ENCODE data around the gene GNPTG. TPM values are rescaled to one million over a fixed set of nuclear protein-coding genes. Genes with fewer than 3 reads are reported as not detected.

Gene GNPTG
- total RNA-seq, 1 experiment from 2014 or later: 40.6 TPM

DNA sequence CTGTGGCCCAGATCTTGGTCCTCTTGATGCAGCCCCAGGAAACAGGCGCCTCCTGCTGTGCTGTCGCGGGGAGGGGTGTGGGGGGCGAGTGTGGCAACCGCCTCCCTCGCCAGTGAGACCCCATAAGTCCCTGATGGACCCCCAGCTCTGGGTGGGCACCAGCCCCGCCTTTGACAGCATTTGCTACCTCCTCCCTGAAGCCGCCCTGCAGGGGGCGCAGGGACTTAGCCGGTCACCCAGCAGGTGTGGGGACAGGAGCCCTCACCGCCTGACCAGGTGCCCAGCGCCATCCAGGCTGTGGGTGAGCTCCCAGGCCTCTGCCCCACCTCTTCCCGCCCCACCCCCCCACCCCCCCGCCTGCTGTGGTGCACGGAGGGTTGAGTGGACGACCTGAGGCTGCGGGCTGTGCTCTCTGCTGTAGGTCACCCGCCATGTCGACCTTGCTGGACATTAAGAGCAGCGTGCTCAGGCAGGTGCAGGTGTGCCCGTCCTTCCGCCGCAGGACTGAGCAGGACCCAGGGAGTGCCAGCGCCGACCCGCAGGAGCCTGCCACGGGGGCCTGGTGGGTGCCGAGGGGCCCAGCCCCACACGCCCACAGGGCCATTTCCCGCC is 13.5 kb upstream of the GNPTG start:
- Histone ChIP-seq H3K4me2 (no peak overlapping the region), H3K27me3 (ENCODE audit: insufficient read depth, low read depth) (no peaks in the 10 kb centered on the region), H3K79me2 (ENCODE audit: low read depth) (no peaks in the 10 kb centered on the region), H4K20me1 (ENCODE audit: insufficient read depth) (no peaks in the 10 kb centered on the region), H3K4me1 (replicated peaks; ENCODE audit: insufficient read depth) (0 out of 2 replicates have a peak, but pooled peaks cover 5% of the 10 kb centered on the region), H3K9me2 (ENCODE audit: insufficient read depth) (no peaks in the 10 kb centered on the region), H3K4me3 (no peak overlapping the region), H3K9me3 (ENCODE audit: insufficient read depth, low read depth) (no peaks in the 10 kb centered on the region), H3K27ac (no peak overlapping the region), H3F3A (ENCODE audit: insufficient read depth, low read depth) (no peaks in the 10 kb centered on the region), H3K36me3 (ENCODE audit: low read depth) (no peaks in the 10 kb centered on the region), H2AFZ (no peak overlapping the region)
- BruUV-seq (replicated peaks): no TSS peak
- peak in 1 of 2 experiments; percentile 48 for DNase-seq
- TF ChIP-seq CTCF (conservative IDR thresholded peaks at IDR 0.05) (peak; percentile 70), EZH2 (IDR thresholded peaks at IDR 0.05; ENCODE audit: low read depth) (no peak)
- intact Hi-C loops (cut with micrococcal nuclease; ENCODE audit: unreplicated experiment): no loop called here
- POLR2A ChIA-PET (ENCODE audit: unreplicated experiment): interaction anchor here (0.6 kb wide), 1 partner anchor 9 kb away, joined by 4 read pairs; no protein-coding TSS in a partner anchor
- CTCF ChIA-PET: no interaction called here

GRCh38 chr16:1338855-1339675 is 12.7 kb upstream of the GNPTG start:
- H3K4me1 ChIP-seq (replicated peaks; ENCODE audit: insufficient read depth): 0 out of 2 replicates have a peak, but pooled peaks cover 5% of the 10 kb centered on the region
- H4K20me1 ChIP-seq (ENCODE audit: insufficient read depth): no peaks in the 10 kb centered on the region
- no peak for TF ChIP-seq EZH2 (IDR thresholded peaks at IDR 0.05; ENCODE audit: low read depth)
- TF ChIP-seq CTCF (conservative IDR thresholded peaks at IDR 0.05): no peak
- H3K79me2 ChIP-seq (ENCODE audit: low read depth): no peaks in the 10 kb centered on the region
- H3K27me3 ChIP-seq (ENCODE audit: insufficient read depth, low read depth): no peaks in the 10 kb centered on the region
- H3K4me2 ChIP-seq: no peak overlapping the region
- no peak for DNase-seq
- intact Hi-C loops (cut with micrococcal nuclease; ENCODE audit: unreplicated experiment): no loop called here
- no peak overlapping the region for H3K27ac ChIP-seq
- no peaks in the 10 kb centered on the region for H3K36me3 ChIP-seq (ENCODE audit: low read depth)
- H3F3A ChIP-seq (ENCODE audit: insufficient read depth, low read depth): 0 out of 2 replicates have a peak, but pooled peaks cover 2% of the 10 kb centered on the region
- no peak overlapping the region for H3K4me3 ChIP-seq
- CTCF ChIA-PET: no interaction called here
- BruUV-seq (replicated peaks): no TSS peak
- POLR2A ChIA-PET (ENCODE audit: unreplicated experiment): no interaction called here
- H2AFZ ChIP-seq: no peak overlapping the region
- H3K9me3 ChIP-seq (ENCODE audit: insufficient read depth, low read depth): no peaks in the 10 kb centered on the region
- no peaks in the 10 kb centered on the region for H3K9me2 ChIP-seq (ENCODE audit: insufficient read depth)

GRCh38 chr16:1340730-1341494 is 10.8 kb upstream of the GNPTG start:
- BruUV-seq (replicated peaks): no TSS peak
- POLR2A ChIA-PET (ENCODE audit: unreplicated experiment): no interaction called here
- intact Hi-C loops (cut with micrococcal nuclease; ENCODE audit: unreplicated experiment): no loop called here

More at GRCh38 chr16:1340730-1341494, 10.8 kb upstream of the GNPTG start:
- H3F3A ChIP-seq (ENCODE audit: insufficient read depth, low read depth): 0 out of 2 replicates have a peak, but pooled peaks cover 4% of the 10 kb centered on the region
- H3K27ac ChIP-seq: no peak overlapping the region
- no peaks in the 10 kb centered on the region for H4K20me1 ChIP-seq (ENCODE audit: insufficient read depth)
- no peaks in the 10 kb centered on the region for H3K27me3 ChIP-seq (ENCODE audit: insufficient read depth, low read depth)
- no peak overlapping the region for H2AFZ ChIP-seq
- H3K4me1 ChIP-seq (replicated peaks; ENCODE audit: insufficient read depth): 0 out of 2 replicates have a peak, but pooled peaks cover 5% of the 10 kb centered on the region
- no peak overlapping the region for H3K4me2 ChIP-seq
- no peak for TF ChIP-seq EZH2 (IDR thresholded peaks at IDR 0.05; ENCODE audit: low read depth)
- no peak for TF ChIP-seq CTCF (conservative IDR thresholded peaks at IDR 0.05)
- H3K36me3 ChIP-seq (ENCODE audit: low read depth): no peaks in the 10 kb centered on the region
- no peak for DNase-seq
- no peak overlapping the region for H3K4me3 ChIP-seq
- no peaks in the 10 kb centered on the region for H3K9me3 ChIP-seq (ENCODE audit: insufficient read depth, low read depth)
- CTCF ChIA-PET: no interaction called here
- no peaks in the 10 kb centered on the region for H3K9me2 ChIP-seq (ENCODE audit: insufficient read depth)
- no peaks in the 10 kb centered on the region for H3K79me2 ChIP-seq (ENCODE audit: low read depth)
